IMR-90 (cell line): ENCODE data around the gene ABCF3. TPM values are rescaled to one million over a fixed set of nuclear protein-coding genes. Genes with fewer than 3 reads are reported as not detected.

Source experiments
- ATAC-seq: fragments of 200-7000 bp; cut with Tn5 transposase; 2 replicates; pipeline ENCODE4 v1.9.1; 2020; ENCODE audit warnings: low read depth, mild to moderate bottlenecking, moderate library complexity
- BruUV-seq: library from RNA; stranded (reverse); fragments of 400-500 nt; replicated peaks from 2 replicates; lab custom pipeline; 2021; lab: Mats Ljungman, UMichigan
- CTCF ChIA-PET: fragments of 300-600 bp; formaldehyde crosslinking; extraction: SDS; loops from one replicate; lab custom pipeline; 2021; ENCODE audit warnings: antibody characterized with exemption; lab: Yijun Ruan, JAX
- POLR2A ChIA-PET: fragments of 300-600 bp; sonication (Branson Sonifier 250); formaldehyde crosslinking; loops from one replicate; lab custom pipeline; 2022; ENCODE audit warnings: antibody characterized with exemption; ENCODE audit not compliant: unreplicated experiment; lab: Charles Lee
- DNase-seq: peaks from one replicate; pipeline ENCODE4 v3.0.0; 2013
- H2AFZ ChIP-seq: replicated peaks from 2 replicates; pipeline ENCODE3; 2013; ENCODE audit warnings: low read length, mild to moderate bottlenecking; ENCODE audit not compliant: poor library complexity
- H2AK5ac ChIP-seq: 2 replicates; pipeline ENCODE4 v1.6.1; 2013; ENCODE audit warnings: low read depth, low read length, inconsistent platforms
- H2AK9ac ChIP-seq: replicated peaks from 2 replicates; pipeline ENCODE3; 2013; ENCODE audit warnings: mild to moderate bottlenecking, low read depth, low read length, moderate library complexity; ENCODE audit not compliant: poor library complexity
- H2BK120ac ChIP-seq: 2 replicates; pipeline ENCODE4 v1.6.1; 2013; ENCODE audit warnings: low read depth, low read length, inconsistent platforms
- H2BK15ac ChIP-seq: 3 replicates; pipeline ENCODE4 v1.6.1; 2013; ENCODE audit warnings: low read depth, low read length, inconsistent platforms
- H2BK20ac ChIP-seq: 2 replicates; pipeline ENCODE4 v1.6.1; 2013; ENCODE audit warnings: low read depth, mild to moderate bottlenecking, inconsistent platforms, low read length, moderate library complexity
- H2BK5ac ChIP-seq: 2 replicates; pipeline ENCODE4 v1.6.1; 2013; ENCODE audit warnings: mild to moderate bottlenecking, low read depth, low read length, inconsistent platforms; ENCODE audit not compliant: poor library complexity, severe bottlenecking
- H3K14ac ChIP-seq: replicated peaks from 2 replicates; pipeline ENCODE4 v1.6.1; 2013; ENCODE audit warnings: low read depth, low read length, inconsistent platforms
- H3K18ac ChIP-seq: 2 replicates; pipeline ENCODE4 v1.6.1; 2013; ENCODE audit warnings: low read depth, low read length, control low read depth
- H3K23ac ChIP-seq: 2 replicates; pipeline ENCODE4 v1.6.1; 2013; ENCODE audit warnings: low read depth, low read length, inconsistent platforms
- H3K27ac ChIP-seq: 2 replicates; pipeline ENCODE4 v1.5.1; 2013; ENCODE audit warnings: mild to moderate bottlenecking, control low read depth, low read length; ENCODE audit not compliant: insufficient read depth
- H3K27me3 ChIP-seq: 2 replicates; pipeline ENCODE4 v1.6.1; 2013; ENCODE audit warnings: low read length; ENCODE audit not compliant: control insufficient read depth, insufficient read depth
- H3K36me3 ChIP-seq: 2 replicates; pipeline ENCODE4 v1.6.1; 2013; ENCODE audit warnings: low read length, mixed read lengths; ENCODE audit not compliant: control insufficient read depth, insufficient read depth
- H3K4ac ChIP-seq: 2 replicates; pipeline ENCODE4 v1.6.1; 2013; ENCODE audit warnings: low read depth, low read length, inconsistent platforms
- H3K4me1 ChIP-seq: 2 replicates; pipeline ENCODE4 v1.6.1; 2013; ENCODE audit warnings: low read length, mixed read lengths; ENCODE audit not compliant: control insufficient read depth, insufficient read depth
- H3K4me2 ChIP-seq: 2 replicates; pipeline ENCODE4 v1.6.1; 2013; ENCODE audit warnings: low read depth, mild to moderate bottlenecking, control low read depth, low read length, moderate library complexity
- H3K4me3 ChIP-seq: 2 replicates; pipeline ENCODE4 v1.5.1; 2013; ENCODE audit warnings: low read depth, mild to moderate bottlenecking, control low read depth, low read length, moderate library complexity; ENCODE audit not compliant: insufficient read depth
- H3K56ac ChIP-seq: 2 replicates; pipeline ENCODE4 v1.6.1; 2013; ENCODE audit warnings: low read length, inconsistent platforms; ENCODE audit not compliant: insufficient read depth; ENCODE audit errors: extremely low read depth
- H3K79me1 ChIP-seq, 2 experiments: 2 replicates each; pipeline ENCODE4 v1.6.1; 2013; ENCODE audit warnings: low read length in 2 of 2, inconsistent platforms in 1 of 2, low read depth in 1 of 2
- H3K9ac ChIP-seq: 2 replicates; pipeline ENCODE4 v1.6.1; 2013; ENCODE audit warnings: low read depth, low read length, control low read depth
- H3K9me1 ChIP-seq: 2 replicates; pipeline ENCODE4 v1.6.1; 2013; ENCODE audit warnings: low read length, inconsistent platforms; ENCODE audit not compliant: insufficient read depth
- H3K9me3 ChIP-seq: 2 replicates; pipeline ENCODE4 v1.6.1; 2013; ENCODE audit warnings: low read length; ENCODE audit not compliant: control insufficient read depth, insufficient read depth
- H4K20me1 ChIP-seq: 2 replicates; pipeline ENCODE4 v1.6.1; 2013; ENCODE audit warnings: low read length, inconsistent platforms; ENCODE audit not compliant: insufficient read depth
- H4K5ac ChIP-seq: 2 replicates; pipeline ENCODE4 v1.6.1; 2013; ENCODE audit warnings: mild to moderate bottlenecking, low read depth, low read length, control low read depth
- H4K8ac ChIP-seq, 2 experiments: 2 replicates each; pipeline ENCODE4 v1.6.1; 2013; ENCODE audit warnings: low read depth in 2 of 2, low read length in 2 of 2, control low read depth in 1 of 2, inconsistent platforms in 1 of 2
- H4K91ac ChIP-seq: 2 replicates; pipeline ENCODE4 v1.6.1; 2013; ENCODE audit warnings: low read depth, low read length, inconsistent platforms; ENCODE audit not compliant: insufficient read depth
- BHLHE40 ChIP-seq: fragments of 150-350 bp; IDR thresholded peaks from 2 replicates; pipeline ENCODE4 v1.6.1; 2016; ENCODE audit warnings: mild to moderate bottlenecking, low read depth, low read length
- ELK1 ChIP-seq: fragments of 150-350 bp; IDR thresholded peaks from 2 replicates; pipeline ENCODE4 v1.6.1; 2016; ENCODE audit warnings: low read depth, mild to moderate bottlenecking, low read length, moderate library complexity, borderline replicate concordance
- FOS ChIP-seq: fragments of 150-350 bp; IDR thresholded peaks from 2 replicates; pipeline ENCODE4 v1.6.1; 2016; ENCODE audit warnings: low read depth, low read length
- MXI1 ChIP-seq: IDR thresholded peaks from 2 replicates; pipeline ENCODE4 v1.6.1; 2012; ENCODE audit warnings: low read depth, mild to moderate bottlenecking, low read length, moderate library complexity, borderline replicate concordance
- POLR2A ChIP-seq: IDR thresholded peaks from 2 replicates; pipeline ENCODE4 v1.6.1; 2012; ENCODE audit warnings: mild to moderate bottlenecking, low read depth, low read length
- RAD21 ChIP-seq: IDR thresholded peaks from 2 replicates; pipeline ENCODE4 v1.6.1; 2012; ENCODE audit warnings: low read length, improper control_type of control experiment
- RCOR1 ChIP-seq: IDR thresholded peaks from 2 replicates; pipeline ENCODE4 v1.6.1; 2012; ENCODE audit warnings: mild to moderate bottlenecking, low read length, improper control_type of control experiment; ENCODE audit not compliant: insufficient replicate concordance
- USF2 ChIP-seq: fragments of 150-350 bp; IDR thresholded peaks from 2 replicates; pipeline ENCODE4 v1.6.1; 2017; ENCODE audit warnings: mild to moderate bottlenecking, antibody characterized with exemption, low read length, low read depth
- dilution Hi-C: fragments of 300-500 bp; cut with HindIII; formaldehyde crosslinking; loops from one replicate; pipeline ENCODE4 v1.14.3; 2018; ENCODE audit warnings: low sequenced_read_pairs; ENCODE audit not compliant: unreplicated experiment
- in situ Hi-C: fragments of 300-500 bp; cut with MboI; formaldehyde crosslinking; loops from 3 replicates; pipeline ENCODE4 v1.14.3; 2019; ENCODE audit warnings: low sequenced_read_pairs, inconsistent platforms, mixed read lengths
- intact Hi-C: fragments of 100-400 bp; cut with micrococcal nuclease; formaldehyde crosslinking; loops from 2 replicates; pipeline ENCODE4 v1.10.0; 2022
- polyA plus RNA-seq, 3 experiments: library from polyadenylated mRNA; depleted of rRNA; stranded (reverse); fragments of >200 nt; gene quantifications; 2 replicates each; pipeline ENCODE4 v1.2.3, GENCODE V29; 2012; ENCODE audit warnings: low replicate concordance in 1 of 3
- total RNA-seq: library from RNA; depleted of rRNA; stranded (reverse); fragments of >200 nt; gene quantifications from 2 replicates; pipeline ENCODE4 v1.2.3, GENCODE V29; 2012

Gene ABCF3
- total and polyA plus RNA-seq, 2 of the 4 experiments (the other 2 are of a cell fraction) = 36.9 to 59.2 TPM

GRCh38 chr3:184200825-184201224 is 14.8 kb downstream of the ABCF3 start:
- in situ Hi-C loops (no loop called here), dilution Hi-C loops (no loop called here), intact Hi-C loops (no loop called here)
- Histone ChIP-seq H3K56ac (no peak overlapping the region), H3K27me3 (peaks cover 9% of the 10 kb centered on the region), H4K20me1 (no peaks in the 10 kb centered on the region), H3K4ac (no peak overlapping the region), H4K91ac (no peak overlapping the region), H2BK15ac (no peak overlapping the region), H3K27ac (no peak overlapping the region), H2AFZ (no peak overlapping the region), H2BK20ac (no peak overlapping the region), H3K36me3 (no peaks in the 10 kb centered on the region; the same call in 1 of the 2 replicates), H2BK120ac (no peak overlapping the region), H3K9ac (no peak overlapping the region), H3K4me1 (no peaks in the 10 kb centered on the region), H3K23ac (no peak overlapping the region), H2BK5ac (no peak overlapping the region), H3K79me1 (no peaks in the 10 kb centered on the region), H3K4me3 (no peak overlapping the region), H2AK5ac (no peak overlapping the region), H4K8ac (no peak overlapping the region), H4K5ac (no peak overlapping the region), H3K9me1 (no peaks in the 10 kb centered on the region), H3K14ac (no peak overlapping the region), H3K18ac (no peak overlapping the region), H3K9me3 (no peaks in the 10 kb centered on the region), H2AK9ac (no peak overlapping the region), H3K4me2 (no peak overlapping the region)
- BruUV-seq = no TSS peak
- ChIA-PET POLR2A (no interaction called here), CTCF (no interaction called here)
- no peak for ATAC-seq
- TF ChIP-seq ELK1 (no peak), USF2 (no peak), POLR2A (no peak), MXI1 (no peak), RCOR1 (no peak), RAD21 (no peak), BHLHE40 (no peak), FOS (no peak)
- DNase-seq = no peak
